ENCODE results near the gene AFAP1.

GRCh38 chr4:7839856-7840255 lies 99.8 kb downstream of the AFAP1 start:
- no peak for TF ChIP-seq EZH2 (IDR thresholded peaks at IDR 0.05; ENCODE audit: low read length, unreplicated experiment)
- TF ChIP-seq CTCF (conservative IDR thresholded peaks at IDR 0.05; ENCODE audit: low read depth, low read length): no peak
- TF ChIP-seq EZH2phosphoT487 (IDR thresholded peaks at IDR 0.05; ENCODE audit: borderline replicate concordance, low read length): no peak
